DMS53 treated with DMSO at 0.1 percent for 48 hours (cell line): ENCODE data around the gene RAD9A.
A peak's percentile ranks its signal among the peaks of the same experiment; 100 is the strongest.

Experiments used
- DNase-seq: peaks from one replicate; lab custom pipeline; 2025; ENCODE audit not compliant: unreplicated experiment; lab: John Stamatoyannopoulos, UW

Gene RAD9A

GRCh38 chr11:67356864-67357561 is 34.8 kb upstream of the RAD9A start:
- DNase-seq = peak; percentile 86

GRCh38 chr11:67357831-67358670 is 33.7 kb upstream of the RAD9A start:
- no peak for DNase-seq

GRCh38 chr11:67364169-67364568 is 27.6 kb upstream of the RAD9A start:
- DNase-seq = no peak

- peak; percentile 21 for DNase-seq
These were observed 26.7 kb upstream of the RAD9A start for GRCh38 chr11:67364783-67365722.

GRCh38 chr11:67365736-67366444 is 25.9 kb upstream of the RAD9A start:
- DNase-seq = no peak

- no peak for DNase-seq
These were observed 25.2 kb upstream of the RAD9A start for GRCh38 chr11:67366546-67366945.

- DNase-seq = no peak
These were observed 24.6 kb upstream of the RAD9A start for GRCh38 chr11:67366961-67367760.

GRCh38 chr11:67367761-67368227 is 24.0 kb upstream of the RAD9A start:
- DNase-seq = no peak

- DNase-seq = no peak
These were observed 23.2 kb upstream of the RAD9A start for GRCh38 chr11:67368621-67369020.

- DNase-seq = no peak
These were observed 22.5 kb upstream of the RAD9A start for GRCh38 chr11:67369275-67369674.

- DNase-seq = no peak
These were observed 21.9 kb upstream of the RAD9A start for GRCh38 chr11:67369801-67370284.

GRCh38 chr11:67370351-67371076 is 21.3 kb upstream of the RAD9A start:
- no peak for DNase-seq

GRCh38 chr11:67371189-67371910 is 20.4 kb upstream of the RAD9A start:
- no peak for DNase-seq

GRCh38 chr11:67371911-67372320 is 19.9 kb upstream of the RAD9A start:
- no peak for DNase-seq

- no peak for DNase-seq
These were observed 19.3 kb upstream of the RAD9A start for GRCh38 chr11:67372321-67372992.

- peak; percentile 28 for DNase-seq
These were observed 18.7 kb upstream of the RAD9A start, which contains the start of gene CLCF1 for GRCh38 chr11:67372993-67373647. Gene CLCF1 (minus strand): TSS chr11:67373598. CDS start chr11:67373539, 59 bp downstream.
